ENCODE measurements around the gene FGF18. TPM values are rescaled to one million over a fixed set of nuclear protein-coding genes. Genes with fewer than 3 reads are reported as not detected.

FGF18 gene
- total and polyA plus RNA-seq, 8 donors, result 0.13 to 0.97 (median 0.36) TPM

DNA sequence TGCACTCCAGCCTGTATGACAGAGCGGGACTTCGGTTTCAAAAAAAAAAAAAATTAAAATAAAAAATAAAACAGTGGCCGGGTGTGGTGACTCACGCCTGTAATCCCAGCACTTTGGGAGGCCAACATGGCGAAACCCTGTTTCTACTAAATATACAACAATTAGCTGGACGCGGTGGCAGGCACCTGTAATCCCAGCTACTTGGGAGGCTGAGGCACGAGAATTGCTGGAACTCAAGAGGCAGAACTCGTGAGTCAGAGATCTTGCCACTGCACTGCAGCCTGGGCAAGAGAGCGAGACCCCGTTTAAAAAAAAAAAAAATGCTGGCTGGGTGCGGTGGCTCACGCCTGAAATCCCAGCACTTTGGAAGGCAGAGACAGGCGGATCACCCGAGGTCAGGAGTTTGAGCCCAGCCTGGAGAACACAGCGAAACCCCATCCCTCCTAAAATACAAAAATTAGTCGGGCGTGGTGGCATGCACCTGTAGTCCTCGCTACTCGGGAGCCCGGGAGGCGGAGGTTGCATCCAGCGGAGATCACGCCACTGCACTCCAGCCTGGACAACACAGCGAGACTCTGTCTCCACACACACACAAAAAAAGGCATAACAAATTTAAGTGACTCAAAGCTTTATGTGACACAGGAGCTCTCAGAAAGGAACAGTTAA is 33.3 kb upstream of the FGF18 start:
- DNase-seq (peak in 1 of 6 donors; percentile 19), ATAC-seq (no peak), FAIRE-seq (no peak)
- Histone ChIP-seq H3K9me3 (no peaks in the 10 kb centered on the region), H3K36me3 (no peaks in the 10 kb centered on the region), H3K4me3 (no peak overlapping the region), H3K27me3 (no peaks in the 10 kb centered on the region), H3K27ac (no peak overlapping the region), H3K4me1 (peaks cover 0 to 13% (median 3%) of the 10 kb centered on the region in 3 donors)
- TF ChIP-seq, protein P1, sequence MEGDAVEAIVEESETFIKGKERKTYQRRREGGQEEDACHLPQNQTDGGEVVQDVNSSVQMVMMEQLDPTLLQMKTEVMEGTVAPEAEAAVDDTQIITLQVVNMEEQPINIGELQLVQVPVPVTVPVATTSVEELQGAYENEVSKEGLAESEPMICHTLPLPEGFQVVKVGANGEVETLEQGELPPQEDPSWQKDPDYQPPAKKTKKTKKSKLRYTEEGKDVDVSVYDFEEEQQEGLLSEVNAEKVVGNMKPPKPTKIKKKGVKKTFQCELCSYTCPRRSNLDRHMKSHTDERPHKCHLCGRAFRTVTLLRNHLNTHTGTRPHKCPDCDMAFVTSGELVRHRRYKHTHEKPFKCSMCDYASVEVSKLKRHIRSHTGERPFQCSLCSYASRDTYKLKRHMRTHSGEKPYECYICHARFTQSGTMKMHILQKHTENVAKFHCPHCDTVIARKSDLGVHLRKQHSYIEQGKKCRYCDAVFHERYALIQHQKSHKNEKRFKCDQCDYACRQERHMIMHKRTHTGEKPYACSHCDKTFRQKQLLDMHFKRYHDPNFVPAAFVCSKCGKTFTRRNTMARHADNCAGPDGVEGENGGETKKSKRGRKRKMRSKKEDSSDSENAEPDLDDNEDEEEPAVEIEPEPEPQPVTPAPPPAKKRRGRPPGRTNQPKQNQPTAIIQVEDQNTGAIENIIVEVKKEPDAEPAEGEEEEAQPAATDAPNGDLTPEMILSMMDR (IDR thresholded peaks at IDR 0.05), result no peak
- intact Hi-C loops (cut with DNase I), result no loop called here
- 96 to 98% methylated on average over 25 of the region's 25 CpGs for WGBS, 2 donors

DNA sequence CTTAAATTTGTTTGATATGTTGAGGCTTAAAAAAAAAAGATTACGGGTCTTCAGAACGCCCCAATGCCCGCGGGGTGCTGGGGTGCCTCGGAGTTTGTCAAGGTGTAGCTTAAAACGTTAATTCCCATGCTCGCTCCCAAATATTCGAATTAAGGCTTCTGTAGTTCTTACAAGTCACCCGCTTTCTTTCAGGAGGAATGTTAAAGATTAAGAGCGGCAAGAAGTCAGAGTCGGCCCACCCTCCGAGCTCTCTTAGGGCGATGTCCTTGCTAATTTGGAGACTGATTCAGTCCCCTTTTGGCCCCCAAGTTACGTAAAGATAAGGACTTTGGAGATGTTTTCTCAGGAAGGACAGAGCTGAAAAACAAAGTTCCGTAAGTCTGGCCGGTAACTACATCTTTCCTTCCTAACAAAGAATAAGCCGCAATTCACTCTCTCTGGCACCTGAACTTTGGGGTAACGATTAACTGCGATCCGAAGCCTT is 32.5 kb upstream of the FGF18 start:
- ATAC-seq (no peak), DNase-seq (no peak), FAIRE-seq (no peak)
- Histone ChIP-seq H3K36me3 (peaks cover 0 to 6% (median 0%) of the 10 kb centered on the region in 3 donors), H3K27ac (peak overlapping the region; percentile 74 to 88 (median 80)), H3K4me3 (peak overlapping the region; percentile 30 to 90 (median 62)), H3K9me3 (no peaks in the 10 kb centered on the region), H3K27me3 (no peaks in the 10 kb centered on the region), H3K4me1 (peaks cover 0 to 17% (median 3%) of the 10 kb centered on the region in 3 donors)
- intact Hi-C loops (cut with DNase I), result no loop called here
- TF ChIP-seq, protein P1 (IDR thresholded peaks at IDR 0.05), result no peak
- 4 to 9% methylated on average over 20 of the region's 20 CpGs for whole genome bisulfite sequencing, 2 donors

DNA sequence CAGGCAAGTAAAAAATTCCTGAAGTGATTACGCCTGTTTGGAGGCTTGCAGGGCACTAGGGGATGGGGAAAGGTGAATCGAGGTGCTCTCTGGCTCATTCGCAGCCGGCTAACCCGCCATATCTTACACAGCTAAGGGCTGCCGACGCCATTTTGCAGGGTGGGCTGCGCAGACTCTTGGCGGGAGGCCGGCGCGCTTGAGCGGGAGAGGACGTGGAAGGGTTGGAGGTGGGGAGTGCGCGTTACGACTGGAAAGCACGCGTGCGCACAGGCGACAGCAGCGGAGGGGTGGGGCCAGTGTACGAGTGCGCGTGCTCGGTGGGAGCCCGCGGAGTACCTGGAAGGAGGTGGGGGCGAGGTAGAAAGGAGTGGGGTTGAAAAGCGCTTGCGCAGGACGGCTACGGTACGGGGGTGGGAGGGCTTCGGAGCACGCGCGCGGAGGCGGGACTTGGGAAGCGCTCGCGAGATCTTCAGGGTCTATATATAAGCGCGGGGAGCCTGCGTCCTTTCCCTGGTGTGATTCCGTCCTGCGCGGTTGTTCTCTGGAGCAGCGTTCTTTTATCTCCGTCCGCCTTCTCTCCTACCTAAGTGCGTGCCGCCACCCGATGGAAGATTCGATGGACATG is 32.0 kb upstream of the FGF18 start, which contains the start of gene NPM1:
Gene NPM1 (plus strand): TSS at position 505 of the 625 bp plus-strand sequence. CDS start 100 bp downstream, at position 605.
- H3K27ac ChIP-seq, result peak within 1 kb of the TSS; percentile 74 to 88 (median 80)
- peak; percentile 17 for FAIRE-seq

DNA sequence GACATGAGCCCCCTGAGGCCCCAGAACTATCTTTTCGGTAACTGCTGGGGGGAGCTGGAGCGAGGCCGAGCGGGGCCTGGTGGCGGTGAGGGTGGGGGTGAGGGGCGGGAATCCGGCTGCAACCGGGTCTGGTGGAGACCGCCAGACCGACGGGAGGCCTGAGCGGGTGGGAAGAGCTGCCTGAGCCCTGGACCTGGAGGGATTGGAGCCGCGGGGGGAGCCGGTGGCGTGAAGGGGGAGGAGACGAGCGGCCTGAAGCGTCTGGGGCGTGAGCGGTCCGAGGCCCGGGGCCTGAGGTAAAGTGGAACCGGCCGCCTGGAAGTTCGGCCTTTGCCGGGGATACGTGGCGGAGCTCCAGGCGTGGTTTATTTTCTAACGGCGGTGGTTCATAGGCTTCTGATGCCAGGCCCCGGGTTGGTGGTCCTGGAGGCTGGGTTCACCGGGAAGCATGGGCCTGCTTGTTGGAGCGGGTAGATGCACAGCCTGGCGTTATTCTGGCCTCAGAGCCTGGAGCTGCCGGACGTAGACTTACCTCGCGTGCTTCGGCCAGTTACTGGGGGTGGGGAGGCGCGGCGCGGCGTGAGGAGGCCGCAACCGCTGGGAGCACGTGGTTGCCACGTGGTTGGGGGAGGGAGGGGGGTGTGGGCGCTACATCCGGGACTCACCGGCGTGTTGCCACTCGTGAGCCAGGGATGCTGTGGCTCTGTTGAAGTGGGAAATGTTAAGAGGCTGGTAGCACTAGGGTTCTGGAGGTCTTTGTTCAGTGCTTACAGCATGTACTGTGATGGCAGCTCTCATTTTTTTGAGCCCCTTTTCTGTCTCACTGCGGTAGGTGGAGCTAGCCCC is 31.3 kb upstream of the FGF18 start:
- WGBS, 2 donors, result 1% methylated on average over 56 of the region's 56 CpGs
- Histone ChIP-seq H3K27me3 (no peaks in the 10 kb centered on the region), H3K4me3 (peak overlapping the region; percentile 74 to 90 (median 88)), H3K4me1 (peaks cover 0 to 17% (median 3%) of the 10 kb centered on the region in 3 donors), H3K27ac (peak overlapping the region; percentile 69 to 88 (median 78)), H3K36me3 (peaks cover 0 to 18% (median 0%) of the 10 kb centered on the region in 3 donors), H3K9me3 (no peaks in the 10 kb centered on the region)
- DNase-seq (peak; percentile 64 to 91 (median 78)), FAIRE-seq (no peak), ATAC-seq (peak; percentile 60 to 74 (median 63))
- intact Hi-C loops (cut with DNase I), result no loop called here
- TF ChIP-seq, protein P1 (IDR thresholded peaks at IDR 0.05), result no peak

More for the DNA sequence above, 32.0 kb upstream of the FGF18 start, which contains the start of gene NPM1:
- no peaks in the 10 kb centered on the region for H3K27me3 ChIP-seq
- TF ChIP-seq, protein P1 (IDR thresholded peaks at IDR 0.05), result no peak
- intact Hi-C loops (cut with DNase I), result no loop called here
- peaks cover 0 to 17% (median 3%) of the 10 kb centered on the region in 3 donors for H3K4me1 ChIP-seq
- peaks cover 0 to 11% (median 0%) of the 10 kb centered on the region in 3 donors for H3K36me3 ChIP-seq
- 0% methylated on average over 55 to 56 of the region's 56 CpGs for WGBS, 2 donors
- H3K4me3 ChIP-seq, result peak within 1 kb of the TSS; percentile 74 to 90 (median 88)
- DNase-seq (peak; percentile 96 to 100 (median 98)), ATAC-seq (peak; percentile 93 to 97 (median 95))
- H3K9me3 ChIP-seq, result no peaks in the 10 kb centered on the region
